SK-N-SH (cell line): ENCODE measurements around the gene DCX. TPM values are rescaled to one million over a fixed set of nuclear protein-coding genes. Genes with fewer than 3 reads are reported as not detected.

Experiments used
- CTCF ChIA-PET: fragments of 300-600, 350-600 bp; formaldehyde crosslinking; extraction: SDS; loops from one replicate; lab custom pipeline; 2021; lab: Yijun Ruan, JAX
- POLR2A ChIA-PET: fragments of 350-600 bp; sonication (Branson Sonifier 250); formaldehyde crosslinking; extraction: SDS; loops from one replicate; lab custom pipeline; 2020; ENCODE audit warnings: antibody characterized with exemption, inconsistent platforms; lab: Yijun Ruan, JAX
- DNase-seq: peaks from one replicate; pipeline ENCODE4 v3.0.0; 2012
- H2AFZ ChIP-seq: fragments of 200-600 bp; sonication (generic); 2 replicates; pipeline ENCODE4 v1.8.1; 2016; ENCODE audit warnings: antibody characterized with exemption, mild to moderate bottlenecking, low read depth
- H3F3A ChIP-seq: fragments of 200-600 bp; sonication (generic); replicated peaks from 2 replicates; pipeline ENCODE3; 2016; ENCODE audit warnings: antibody characterized with exemption, mild to moderate bottlenecking; ENCODE audit not compliant: insufficient read depth
- H3K27ac ChIP-seq, 2 experiments: fragments of 200-500 bp in 1 of 2; fragments of 200-600 bp in 1 of 2; sonication (Bioruptor generic) in 1 of 2; sonication (generic), shearing (Covaris generic) in 1 of 2; 2 replicates each; pipeline versions ENCODE4 v1.5.1 to v1.6.1; 2014 to 2016; ENCODE audit warnings: low read depth in 2 of 2, inconsistent platforms in 1 of 2, low read length in 1 of 2, mild to moderate bottlenecking in 1 of 2, mixed read lengths in 1 of 2
- H3K27me3 ChIP-seq: fragments of 200-600 bp; sonication (generic), shearing (Covaris generic); 2 replicates; pipeline ENCODE4 v1.6.1; 2016; ENCODE audit warnings: mixed run types; ENCODE audit not compliant: insufficient read depth
- H3K36me3 ChIP-seq, 2 experiments: fragments of 200-500 bp in 1 of 2; fragments of 200-600 bp in 1 of 2; sonication (Bioruptor generic) in 1 of 2; sonication (generic) in 1 of 2; replicated peaks in 1 of 2; 2 replicates each; pipeline versions ENCODE3 to v1.5.1; 2014 to 2016; ENCODE audit warnings: low read length in 1 of 2, mild to moderate bottlenecking in 1 of 2; ENCODE audit not compliant: insufficient read depth in 2 of 2, control insufficient read depth in 1 of 2
- H3K4me1 ChIP-seq, 2 experiments: fragments of 200-500 bp in 1 of 2; fragments of 200-600 bp in 1 of 2; sonication (Bioruptor generic) in 1 of 2; sonication (generic), shearing (Covaris generic) in 1 of 2; 2 replicates each; pipeline versions ENCODE4 v1.5.1 to v1.6.1; 2014 to 2016; ENCODE audit warnings: low read depth in 1 of 2, low read length in 1 of 2, mixed run types in 1 of 2; ENCODE audit not compliant: insufficient read depth in 2 of 2, control insufficient read depth in 1 of 2
- H3K4me2 ChIP-seq: fragments of 200-600 bp; sonication (generic), shearing (Covaris generic); 2 replicates; pipeline ENCODE4 v1.6.1; 2017; ENCODE audit warnings: mixed run types
- H3K4me3 ChIP-seq, 2 experiments: fragments of 200-500 bp in 1 of 2; fragments of 200-600 bp in 1 of 2; sonication (Bioruptor generic) in 1 of 2; sonication (generic), shearing (Covaris generic) in 1 of 2; 2 replicates each; pipeline versions ENCODE4 v1.5.1 to v1.8.1; 2014 to 2016; ENCODE audit warnings: low read depth in 2 of 2, inconsistent platforms in 1 of 2, low read length in 1 of 2, mild to moderate bottlenecking in 1 of 2, mixed read lengths in 1 of 2, moderate library complexity in 1 of 2
- H3K79me2 ChIP-seq: fragments of 200-600 bp; sonication (generic); 2 replicates; pipeline ENCODE4 v1.8.1; 2017; ENCODE audit warnings: mild to moderate bottlenecking; ENCODE audit not compliant: insufficient read depth
- H3K9ac ChIP-seq: fragments of 200-600 bp; sonication (generic); 2 replicates; pipeline ENCODE4 v1.6.1; 2017; ENCODE audit warnings: mixed run types
- H3K9me2 ChIP-seq: fragments of 200-600 bp; sonication (generic); 2 replicates; pipeline ENCODE4 v1.6.1; 2017; ENCODE audit warnings: mixed run types
- H3K9me3 ChIP-seq: fragments of 200-600 bp; sonication (generic); 2 replicates; pipeline ENCODE4 v1.6.1; 2017; ENCODE audit warnings: mixed run types, mild to moderate bottlenecking, moderate library complexity
- H4K20me1 ChIP-seq: fragments of 200-600 bp; sonication (generic); 2 replicates; pipeline ENCODE4 v1.6.1; 2017; ENCODE audit warnings: mild to moderate bottlenecking, mixed run types; ENCODE audit not compliant: insufficient read depth
- EZH2phosphoT487 ChIP-seq: fragments of 200-600 bp; sonication (generic); IDR thresholded peaks from 2 replicates; pipeline ENCODE4 v1.6.1; 2017; ENCODE audit warnings: low read depth, mixed run types, mild to moderate bottlenecking, antibody characterized with exemption, moderate library complexity, borderline replicate concordance
- FOXJ3 ChIP-seq: sonication (generic); formaldehyde crosslinking; IDR thresholded peaks from 2 replicates; pipeline ENCODE4 v1.5.1; 2020; ENCODE audit warnings: mild to moderate bottlenecking, missing genetic modification reagents
- GABPA ChIP-seq: IDR thresholded peaks from 2 replicates; pipeline ENCODE4 v1.4.0; 2012; ENCODE audit warnings: low read depth, mild to moderate bottlenecking
- GATA2 ChIP-seq: sonication (generic); formaldehyde crosslinking; IDR thresholded peaks from 2 replicates; pipeline ENCODE4 v1.5.0; 2020; ENCODE audit warnings: mild to moderate bottlenecking, missing genetic modification reagents
- JUND ChIP-seq: IDR thresholded peaks from 2 replicates; pipeline ENCODE4 v1.4.0; 2012
- MEF2A ChIP-seq: IDR thresholded peaks from 2 replicates; pipeline ENCODE4 v1.4.0; 2012; ENCODE audit warnings: low read depth, borderline replicate concordance
- MXI1 ChIP-seq: IDR thresholded peaks from 2 replicates; pipeline ENCODE4 v1.6.1; 2012; ENCODE audit warnings: mild to moderate bottlenecking, low read depth, low read length, improper control_type of control experiment
- NFIC ChIP-seq: IDR thresholded peaks from 2 replicates; pipeline ENCODE4 v1.4.0; 2012; ENCODE audit warnings: borderline replicate concordance
- NRF1 ChIP-seq: IDR thresholded peaks from 2 replicates; pipeline ENCODE4 v1.6.1; 2012; ENCODE audit warnings: low read depth, mild to moderate bottlenecking, low read length
- RCOR1 ChIP-seq: fragments of 150-350 bp; IDR thresholded peaks from 2 replicates; pipeline ENCODE4 v1.6.1; 2017; ENCODE audit warnings: antibody characterized with exemption, low read length
- SMC3 ChIP-seq: IDR thresholded peaks from 2 replicates; pipeline ENCODE4 v1.6.1; 2012; ENCODE audit warnings: low read depth, low read length, improper control_type of control experiment
- TEAD4 ChIP-seq: IDR thresholded peaks from 2 replicates; pipeline ENCODE4 v1.4.0; 2012; ENCODE audit warnings: mild to moderate bottlenecking, borderline replicate concordance; ENCODE audit not compliant: insufficient read depth
- WGBS: methylation state at CpG from one replicate; pipeline ENCODE4 v1.1.6; 2017; ENCODE audit warnings: low lambda C conversion rate; 5-methylcytosine and 5-hydroxymethylcytosine counted together
- polyA plus RNA-seq, 3 experiments: library from polyadenylated mRNA; depleted of rRNA; stranded (reverse); fragments of >200 nt; gene quantifications; 2 replicates each; pipeline ENCODE4 v1.2.3, GENCODE V29; 2012
- TF ChIP-seq, protein P1 (sequence below): IDR thresholded peaks from 2 replicates; pipeline ENCODE4 v1.6.1; 2012; ENCODE audit warnings: mild to moderate bottlenecking, low read depth, low read length, moderate library complexity
- TF ChIP-seq, protein P2 (sequence below): IDR thresholded peaks from 2 replicates; pipeline ENCODE4 v1.4.0; 2012; ENCODE audit warnings: low read depth

The DCX gene
- polyA plus RNA-seq, 1 of the 3 experiments (the other 2 are of a cell fraction), result 0.26 TPM

DNA sequence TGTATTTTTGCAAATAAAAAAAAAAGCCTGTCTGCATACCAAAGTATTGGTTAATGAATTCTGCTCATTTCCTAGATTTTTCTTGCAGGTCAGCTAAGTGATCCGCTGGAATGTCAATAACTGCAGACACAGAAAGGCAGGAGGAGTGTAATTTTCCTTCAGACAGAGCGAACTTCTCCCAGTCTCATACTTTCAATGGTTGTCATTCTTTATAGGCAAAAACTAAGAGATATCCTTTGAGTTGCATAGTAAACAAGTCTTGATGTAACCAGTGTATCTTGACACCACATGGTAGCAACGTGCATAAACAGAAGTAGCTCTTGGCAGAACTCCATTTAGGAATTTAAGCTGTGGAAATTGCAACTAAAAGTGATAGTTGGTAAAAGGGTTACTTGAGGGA lies 149.9 kb downstream of the DCX start (continued):
- TF ChIP-seq EZH2phosphoT487 (no peak), FOXJ3 (CRISPR knock-in tag) (no peak), MEF2A (no peak)
- TF ChIP-seq, protein P1, sequence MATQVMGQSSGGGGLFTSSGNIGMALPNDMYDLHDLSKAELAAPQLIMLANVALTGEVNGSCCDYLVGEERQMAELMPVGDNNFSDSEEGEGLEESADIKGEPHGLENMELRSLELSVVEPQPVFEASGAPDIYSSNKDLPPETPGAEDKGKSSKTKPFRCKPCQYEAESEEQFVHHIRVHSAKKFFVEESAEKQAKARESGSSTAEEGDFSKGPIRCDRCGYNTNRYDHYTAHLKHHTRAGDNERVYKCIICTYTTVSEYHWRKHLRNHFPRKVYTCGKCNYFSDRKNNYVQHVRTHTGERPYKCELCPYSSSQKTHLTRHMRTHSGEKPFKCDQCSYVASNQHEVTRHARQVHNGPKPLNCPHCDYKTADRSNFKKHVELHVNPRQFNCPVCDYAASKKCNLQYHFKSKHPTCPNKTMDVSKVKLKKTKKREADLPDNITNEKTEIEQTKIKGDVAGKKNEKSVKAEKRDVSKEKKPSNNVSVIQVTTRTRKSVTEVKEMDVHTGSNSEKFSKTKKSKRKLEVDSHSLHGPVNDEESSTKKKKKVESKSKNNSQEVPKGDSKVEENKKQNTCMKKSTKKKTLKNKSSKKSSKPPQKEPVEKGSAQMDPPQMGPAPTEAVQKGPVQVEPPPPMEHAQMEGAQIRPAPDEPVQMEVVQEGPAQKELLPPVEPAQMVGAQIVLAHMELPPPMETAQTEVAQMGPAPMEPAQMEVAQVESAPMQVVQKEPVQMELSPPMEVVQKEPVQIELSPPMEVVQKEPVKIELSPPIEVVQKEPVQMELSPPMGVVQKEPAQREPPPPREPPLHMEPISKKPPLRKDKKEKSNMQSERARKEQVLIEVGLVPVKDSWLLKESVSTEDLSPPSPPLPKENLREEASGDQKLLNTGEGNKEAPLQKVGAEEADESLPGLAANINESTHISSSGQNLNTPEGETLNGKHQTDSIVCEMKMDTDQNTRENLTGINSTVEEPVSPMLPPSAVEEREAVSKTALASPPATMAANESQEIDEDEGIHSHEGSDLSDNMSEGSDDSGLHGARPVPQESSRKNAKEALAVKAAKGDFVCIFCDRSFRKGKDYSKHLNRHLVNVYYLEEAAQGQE, result no peak

DNA sequence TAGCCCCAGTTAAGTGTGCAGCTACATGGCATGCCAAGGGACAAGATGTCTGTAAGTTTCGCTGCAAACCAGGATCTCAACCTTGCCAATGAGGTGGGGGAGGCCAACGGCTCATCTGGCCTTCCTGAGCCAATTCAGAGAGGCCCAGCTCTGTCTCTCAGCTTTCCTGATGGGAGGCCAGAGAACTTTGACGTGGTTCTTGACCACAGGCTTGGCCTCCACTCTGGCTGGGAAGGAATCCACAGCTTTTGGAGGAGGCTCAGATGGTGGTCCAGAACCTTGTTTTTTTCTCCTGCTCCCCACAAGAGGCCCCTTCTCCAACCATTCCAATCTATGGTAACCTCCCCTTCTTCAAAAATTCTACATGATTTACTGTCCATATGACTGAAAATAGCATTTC lies 151.5 kb downstream of the DCX start:
- no peaks in the 10 kb centered on the region for H3K9me2 ChIP-seq
- no peak overlapping the region for H3K27ac ChIP-seq
- no peak overlapping the region for H3K9ac ChIP-seq
- no peak for TF ChIP-seq RCOR1
- TF ChIP-seq TEAD4, result no peak
- TF ChIP-seq, protein P2, sequence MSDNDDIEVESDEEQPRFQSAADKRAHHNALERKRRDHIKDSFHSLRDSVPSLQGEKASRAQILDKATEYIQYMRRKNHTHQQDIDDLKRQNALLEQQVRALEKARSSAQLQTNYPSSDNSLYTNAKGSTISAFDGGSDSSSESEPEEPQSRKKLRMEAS, result no peak
- TF ChIP-seq NRF1, result no peak
- no peak for TF ChIP-seq NFIC
- TF ChIP-seq SMC3, result no peak
- TF ChIP-seq MXI1, result no peak
- no peak for TF ChIP-seq GATA2 (CRISPR knock-in tag)
- TF ChIP-seq JUND, result no peak
- H3F3A ChIP-seq, result no peaks in the 10 kb centered on the region
- no peak overlapping the region for H3K4me2 ChIP-seq
- no peak overlapping the region for H3K4me3 ChIP-seq
- H3K36me3 ChIP-seq, result no peaks in the 10 kb centered on the region
- POLR2A ChIA-PET, result no interaction called here
- no peaks in the 10 kb centered on the region for H3K79me2 ChIP-seq
- no peaks in the 10 kb centered on the region; a peak in 1 of 4 replicates for H3K4me1 ChIP-seq
- H2AFZ ChIP-seq, result no peak overlapping the region
- 11% methylated on average over 3 of the region's 3 CpGs for WGBS
- CTCF ChIA-PET, result interaction anchor here (2.2 to 5.1 kb wide), 2 partner anchors 16 to 185 kb away, joined by 8 to 22 read pairs; no protein-coding TSS in a partner anchor
- DNase-seq, result no peak
- H3K27me3 ChIP-seq, result peaks cover 8% of the 10 kb centered on the region; the same call in 1 of the 2 replicates
- no peaks in the 10 kb centered on the region for H3K9me3 ChIP-seq
- no peaks in the 10 kb centered on the region for H4K20me1 ChIP-seq

DNA sequence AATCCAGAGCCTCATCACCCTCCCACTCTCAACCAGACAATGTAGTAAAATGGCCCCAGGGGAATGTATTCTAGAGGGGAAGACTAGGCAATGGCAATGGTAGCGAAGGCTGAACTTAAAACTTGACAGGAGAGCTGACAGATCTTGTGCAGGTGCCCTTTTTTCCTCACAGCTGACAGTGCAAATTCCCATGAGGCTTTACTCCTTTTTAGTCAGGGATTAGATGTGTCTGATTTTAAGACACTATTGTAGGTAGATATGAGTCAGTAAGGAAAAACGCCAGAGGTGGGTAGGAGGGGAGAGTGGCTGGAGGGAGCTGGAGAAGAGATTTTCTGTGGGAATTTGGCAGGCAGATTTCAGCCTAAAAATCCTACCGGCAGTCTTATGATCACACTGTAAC lies 152.4 kb downstream of the DCX start:
- no peaks in the 10 kb centered on the region for H3F3A ChIP-seq
- no peak overlapping the region for H2AFZ ChIP-seq
- no peaks in the 10 kb centered on the region for H4K20me1 ChIP-seq
- H3K4me3 ChIP-seq, result no peak overlapping the region
- no peak for DNase-seq
- no peaks in the 10 kb centered on the region for H3K9me2 ChIP-seq
- no peaks in the 10 kb centered on the region for H3K79me2 ChIP-seq
- H3K36me3 ChIP-seq, result no peaks in the 10 kb centered on the region
- H3K27ac ChIP-seq, result no peak overlapping the region
- POLR2A ChIA-PET, result no interaction called here
- H3K4me1 ChIP-seq, result no peaks in the 10 kb centered on the region
- WGBS, result 27% methylated on average over 3 of the region's 3 CpGs
- no peaks in the 10 kb centered on the region for H3K9me3 ChIP-seq
- CTCF ChIA-PET, result interaction anchor here (0.6 to 5.1 kb wide), 3 partner anchors 15 to 209 kb away, joined by 3 to 22 read pairs (median 8); no protein-coding TSS in a partner anchor
- H3K4me2 ChIP-seq, result no peak overlapping the region
- H3K9ac ChIP-seq, result no peak overlapping the region
- peaks cover 8% of the 10 kb centered on the region; the same call in 1 of the 2 replicates for H3K27me3 ChIP-seq
- no peak for TF ChIP-seq GABPA
